T-helper 2 cell treated with Interferon-gamma antibody and Interleukin-4, amounts not matched to agents 5 μg/mL and 100 μg/mL, for 36 hours (primary cell): Measurements from ENCODE around the gene RNF169.
A peak's percentile ranks its signal among the peaks of the same experiment; 100 is the strongest.

Experiments used
- DNase-seq: peaks from one replicate; pipeline ENCODE4 v3.0.0; 2021; ENCODE audit warnings: low spot score
- H3K27ac Mint-ChIP-seq: one replicate; pipeline ENCODE4 v1.8.0; 2021; ENCODE audit warnings: mild to moderate bottlenecking, mixed read lengths
- H3K27me3 Mint-ChIP-seq: one replicate; pipeline ENCODE4 v1.8.0; 2021; ENCODE audit warnings: low read depth, mixed read lengths
- H3K36me3 Mint-ChIP-seq: one replicate; pipeline ENCODE4 v1.8.0; 2021; ENCODE audit warnings: low read depth, mixed read lengths
- H3K4me1 Mint-ChIP-seq: one replicate; pipeline ENCODE4 v1.8.0; 2021; ENCODE audit warnings: low read depth, mixed read lengths
- H3K4me3 Mint-ChIP-seq: one replicate; pipeline ENCODE4 v1.8.0; 2022; ENCODE audit warnings: mild to moderate bottlenecking, moderate library complexity, mixed read lengths
- H3K9me3 Mint-ChIP-seq: one replicate; pipeline ENCODE4 v1.8.0; 2021; ENCODE audit warnings: mixed read lengths

The RNF169 gene, protein sequence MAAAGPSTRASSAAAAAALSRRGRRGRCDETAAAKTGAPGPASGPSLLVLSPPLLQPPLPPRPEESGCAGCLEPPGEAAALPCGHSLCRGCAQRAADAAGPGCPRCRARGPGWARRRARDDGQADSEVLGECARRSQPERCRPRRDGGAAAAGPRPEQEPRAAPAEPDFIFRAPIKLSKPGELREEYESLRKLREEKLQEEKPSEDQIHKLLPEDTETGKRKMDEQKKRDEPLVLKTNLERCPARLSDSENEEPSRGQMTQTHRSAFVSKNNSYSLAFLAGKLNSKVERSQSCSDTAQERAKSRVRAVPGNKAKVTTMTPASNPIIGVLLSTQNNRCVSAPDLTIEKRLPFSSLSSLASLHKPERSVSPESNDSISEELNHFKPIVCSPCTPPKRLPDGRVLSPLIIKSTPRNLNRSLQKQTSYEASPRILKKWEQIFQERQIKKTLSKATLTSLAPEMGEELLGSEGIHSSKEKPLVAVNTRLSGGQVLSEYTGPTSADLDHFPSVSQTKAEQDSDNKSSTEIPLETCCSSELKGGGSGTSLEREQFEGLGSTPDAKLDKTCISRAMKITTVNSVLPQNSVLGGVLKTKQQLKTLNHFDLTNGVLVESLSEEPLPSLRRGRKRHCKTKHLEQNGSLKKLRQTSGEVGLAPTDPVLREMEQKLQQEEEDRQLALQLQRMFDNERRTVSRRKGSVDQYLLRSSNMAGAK

DNA sequence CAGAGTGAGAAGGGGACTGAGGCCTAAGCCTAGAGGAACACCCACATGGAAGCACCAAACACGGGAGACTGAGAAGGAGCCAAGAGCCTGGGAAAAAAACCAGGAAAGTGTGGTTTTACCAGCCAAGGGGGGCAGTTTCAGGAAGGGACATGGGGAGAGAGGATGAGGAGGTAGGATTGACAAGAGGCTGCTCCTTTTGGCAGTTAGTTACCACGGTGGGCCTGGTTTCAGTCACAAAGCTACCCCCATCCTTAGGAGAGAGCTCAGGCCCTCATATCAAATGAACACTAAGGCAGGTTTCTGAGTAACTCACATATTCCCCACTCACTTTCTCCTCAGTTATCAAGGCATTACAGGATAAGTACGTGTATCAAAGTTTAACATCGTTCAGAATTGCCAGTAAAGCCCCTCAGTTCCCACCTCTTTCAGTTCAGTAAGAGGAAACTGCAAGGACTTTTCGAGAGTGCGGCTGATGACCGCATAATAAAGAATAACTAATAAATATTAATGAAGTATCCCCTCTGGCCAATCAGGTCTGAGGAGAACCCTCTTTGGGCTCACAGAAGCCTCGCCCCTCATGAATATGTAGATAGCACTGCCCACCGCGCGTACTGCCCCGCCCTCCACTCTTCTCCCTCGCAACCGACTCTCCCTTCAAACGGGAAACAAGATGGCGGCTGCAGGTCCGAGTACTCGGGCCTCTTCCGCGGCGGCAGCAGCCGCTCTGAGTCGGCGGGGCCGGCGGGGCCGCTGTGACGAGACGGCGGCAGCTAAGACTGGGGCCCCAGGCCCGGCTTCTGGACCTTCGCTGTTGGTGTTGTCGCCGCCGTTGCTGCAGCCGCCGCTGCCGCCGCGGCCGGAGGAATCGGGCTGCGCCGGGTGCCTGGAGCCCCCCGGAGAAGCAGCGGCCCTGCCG is at the start of gene RNF169:
RNF169 (plus strand) TSS at position 639 of the 916 bp plus-strand sequence; CDS start at position 671, 32 bp downstream.
- H3K27ac Mint-ChIP-seq, result peak within 1 kb of the TSS; percentile 87
- H3K9me3 Mint-ChIP-seq, result no peaks in the 10 kb centered on the region
- peak within 1 kb of the TSS; percentile 96 for H3K4me3 Mint-ChIP-seq

DNA sequence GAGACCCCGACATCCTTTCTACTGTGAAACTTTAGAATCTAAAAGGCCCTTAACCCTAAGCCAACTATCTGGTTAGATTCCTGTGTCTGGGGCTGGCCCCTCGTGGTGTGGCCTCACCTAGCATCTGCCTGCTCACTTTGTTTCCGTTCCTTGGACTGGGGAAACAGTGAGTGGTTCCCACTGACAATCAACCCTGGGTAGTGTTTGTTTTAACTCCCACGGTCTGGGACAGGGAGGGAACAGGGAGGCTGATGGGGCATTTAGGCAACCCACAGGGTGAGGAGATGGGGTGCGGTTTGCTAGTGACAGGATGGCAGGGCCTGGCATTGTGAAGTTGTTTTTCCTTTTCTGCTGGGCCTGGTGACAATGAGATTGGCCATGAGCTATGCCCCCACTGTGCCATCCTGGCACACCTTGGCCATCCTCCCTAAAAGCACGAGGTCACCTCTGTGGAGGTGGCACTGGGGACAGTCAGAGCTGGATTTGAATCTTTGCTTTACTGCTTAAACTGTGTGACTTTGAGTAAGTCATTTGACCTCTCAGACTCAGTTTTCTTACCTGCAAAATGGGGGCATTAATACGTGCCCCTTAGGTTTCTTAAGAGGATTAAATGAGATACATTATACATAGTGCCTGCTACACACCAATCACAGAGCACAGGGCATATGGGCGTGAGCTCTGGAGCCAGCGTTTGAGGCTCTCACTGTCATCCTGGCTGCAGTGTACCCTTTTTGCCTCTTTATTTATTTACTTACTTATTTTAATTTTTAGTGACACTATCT is 48.8 kb upstream of the RNF169 start:
- Mint-ChIP-seq H3K4me3 (no peak overlapping the region), H3K9me3 (no peaks in the 10 kb centered on the region), H3K4me1 (no peaks in the 10 kb centered on the region), H3K27me3 (no peaks in the 10 kb centered on the region), H3K27ac (no peak overlapping the region), H3K36me3 (no peaks in the 10 kb centered on the region)
- DNase-seq, result no peak

More for the DNA sequence above, at the start of gene RNF169:
- peaks cover 3% of the 10 kb centered on the region for H3K27me3 Mint-ChIP-seq
- peaks cover 14% of the 10 kb centered on the region for H3K36me3 Mint-ChIP-seq
- DNase-seq, result peak; percentile 88
- H3K4me1 Mint-ChIP-seq, result peaks cover 29% of the 10 kb centered on the region

DNA sequence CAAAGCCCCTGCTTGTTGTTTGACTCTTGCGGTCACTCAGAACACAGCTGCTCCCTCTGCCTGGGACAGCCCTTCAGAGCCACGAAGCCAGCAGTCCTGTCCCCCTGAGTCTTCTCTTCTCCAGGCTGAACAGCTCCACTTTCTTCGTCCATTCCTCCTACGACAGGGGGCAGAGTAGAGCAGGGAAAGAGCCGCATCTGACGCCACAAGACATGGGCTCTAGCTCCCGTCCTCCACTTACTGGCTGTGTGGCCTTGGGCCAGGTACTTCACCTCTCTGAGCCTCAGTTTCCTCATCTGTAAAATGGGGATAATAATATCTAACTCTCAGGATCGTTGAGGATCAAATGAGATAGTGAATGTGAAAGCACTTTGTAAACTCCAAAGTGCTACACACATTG is 47.3 kb upstream of the RNF169 start:
- no peaks in the 10 kb centered on the region for H3K9me3 Mint-ChIP-seq
- H3K27ac Mint-ChIP-seq, result no peak overlapping the region
- H3K4me3 Mint-ChIP-seq, result no peak overlapping the region
- H3K4me1 Mint-ChIP-seq, result no peaks in the 10 kb centered on the region
- no peaks in the 10 kb centered on the region for H3K27me3 Mint-ChIP-seq
- H3K36me3 Mint-ChIP-seq, result no peaks in the 10 kb centered on the region
- DNase-seq, result no peak

DNA sequence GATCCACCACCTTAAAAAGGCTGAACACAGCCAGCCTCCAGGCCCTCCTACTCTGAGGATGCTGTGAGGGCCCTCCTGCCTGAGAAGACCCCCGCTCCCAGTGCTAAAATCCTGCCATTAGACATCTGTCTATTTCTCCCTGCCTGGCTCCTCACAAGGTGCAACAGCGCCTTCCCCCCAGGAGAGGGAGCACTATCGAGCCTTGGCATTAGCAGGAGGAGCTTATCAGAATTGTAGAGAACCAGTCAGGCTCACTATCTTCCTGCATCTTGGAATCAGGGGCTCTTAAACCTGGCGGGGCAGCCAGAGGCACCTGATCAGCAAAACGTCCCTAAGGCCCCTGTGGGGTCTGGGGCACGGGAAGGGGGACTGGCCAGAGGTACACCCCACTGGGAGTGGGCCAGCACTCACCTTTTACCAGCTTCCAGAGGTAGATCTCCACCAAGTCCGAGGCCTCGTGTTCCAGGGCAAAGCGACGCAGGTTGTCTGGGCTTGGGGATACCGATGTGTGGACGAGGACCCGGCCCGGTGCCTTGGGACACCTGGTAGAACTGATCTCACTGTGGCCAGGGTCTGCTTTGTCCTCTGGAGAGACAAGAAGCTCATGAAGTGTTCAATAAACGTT is 46.2 kb upstream of the RNF169 start:
- Mint-ChIP-seq H3K4me1 (no peaks in the 10 kb centered on the region), H3K36me3 (no peaks in the 10 kb centered on the region), H3K4me3 (no peak overlapping the region), H3K9me3 (no peaks in the 10 kb centered on the region), H3K27me3 (no peaks in the 10 kb centered on the region), H3K27ac (no peak overlapping the region)
- DNase-seq, result peak; percentile 30

DNA sequence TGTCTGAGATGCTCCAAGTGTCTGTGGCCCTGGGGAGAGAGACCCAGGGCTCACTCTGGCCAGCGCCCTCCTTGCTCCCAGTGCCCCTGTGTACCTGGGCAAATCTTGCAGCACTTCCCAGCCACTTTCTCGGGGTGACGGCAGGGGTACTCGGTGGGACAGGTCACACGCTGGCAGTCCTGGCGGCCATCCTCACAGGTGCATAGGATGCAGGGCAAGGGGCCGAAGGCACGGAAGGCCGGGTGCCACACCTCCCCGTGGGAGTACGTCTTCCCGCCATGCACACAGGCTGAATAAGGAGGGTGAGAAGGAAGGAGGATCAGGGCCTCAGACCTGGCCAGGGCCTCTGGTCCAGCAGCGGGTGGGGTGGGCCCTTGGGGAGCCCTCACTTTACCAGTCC is 45.4 kb upstream of the RNF169 start:
- H3K27me3 Mint-ChIP-seq, result no peaks in the 10 kb centered on the region
- DNase-seq, result no peak
- no peaks in the 10 kb centered on the region for H3K36me3 Mint-ChIP-seq
- no peaks in the 10 kb centered on the region for H3K4me1 Mint-ChIP-seq
- H3K27ac Mint-ChIP-seq, result no peak overlapping the region
- H3K9me3 Mint-ChIP-seq, result no peaks in the 10 kb centered on the region
- H3K4me3 Mint-ChIP-seq, result no peak overlapping the region

DNA sequence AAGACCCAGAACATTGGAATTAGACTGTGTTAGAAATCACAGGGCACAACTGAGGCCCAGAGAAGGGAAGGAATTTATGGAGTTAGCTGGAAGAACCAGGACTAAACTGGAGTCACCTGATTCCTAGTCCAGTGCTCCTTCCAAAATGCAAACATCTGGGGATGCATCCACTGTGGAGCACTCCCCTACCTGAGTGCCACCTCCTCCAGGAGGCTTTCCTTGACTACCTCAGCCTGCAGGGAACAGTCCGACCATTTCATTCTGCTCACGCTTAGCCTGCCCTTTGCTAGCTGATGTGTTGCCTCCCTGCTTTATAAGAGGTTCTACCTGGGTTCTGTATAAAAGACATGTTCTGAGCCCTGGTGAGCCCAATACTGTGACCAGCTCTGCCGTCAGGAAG is 41.5 kb upstream of the RNF169 start:
- Mint-ChIP-seq H3K4me3 (no peak overlapping the region), H3K27me3 (no peaks in the 10 kb centered on the region), H3K36me3 (no peaks in the 10 kb centered on the region), H3K9me3 (no peaks in the 10 kb centered on the region), H3K27ac (no peak overlapping the region), H3K4me1 (no peaks in the 10 kb centered on the region)
- no peak for DNase-seq

DNA sequence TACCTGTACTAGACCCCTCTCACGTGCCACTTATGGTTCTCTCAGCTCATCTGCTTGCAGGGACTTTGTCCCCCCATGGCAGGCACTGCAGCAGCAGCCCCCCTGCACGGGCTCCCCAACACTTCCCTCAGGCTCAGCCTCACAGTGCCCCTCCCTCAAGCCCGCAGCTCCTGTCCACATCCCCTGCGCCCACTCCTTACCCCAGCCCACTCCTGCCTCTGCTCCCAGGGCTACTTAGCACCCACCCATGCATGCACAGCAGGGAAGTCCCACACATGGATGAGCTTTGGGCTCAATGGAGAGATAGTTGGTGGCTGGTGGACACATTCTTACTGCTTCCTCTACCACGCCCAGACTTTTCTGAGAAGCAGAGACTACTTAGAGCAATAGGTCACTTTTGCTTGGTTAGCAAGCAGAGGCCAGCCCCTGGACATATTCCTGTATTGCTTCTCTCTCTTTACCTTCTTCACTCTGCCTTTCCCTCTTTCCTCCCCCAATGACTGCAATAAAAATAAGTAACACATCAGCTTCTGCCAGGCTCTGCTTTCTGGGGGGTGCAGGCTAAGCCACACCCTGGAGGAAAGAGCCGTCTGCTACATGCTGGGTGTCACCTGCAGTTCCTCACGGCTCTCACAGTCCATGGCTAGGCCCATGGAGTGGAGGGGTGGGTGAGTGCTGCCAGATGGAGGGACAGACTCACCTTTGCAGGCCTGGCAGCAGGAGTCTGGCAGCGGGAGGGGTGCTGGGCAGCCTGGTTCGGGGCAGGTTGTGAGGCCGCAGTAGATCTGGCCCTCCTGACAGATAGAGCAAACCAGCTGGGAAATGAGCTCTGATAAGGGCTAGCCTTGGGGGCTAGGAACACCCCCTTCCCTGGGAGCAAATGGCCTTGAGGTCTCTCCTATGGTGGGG is 40.8 kb upstream of the RNF169 start:
- Mint-ChIP-seq H3K4me3 (no peak overlapping the region), H3K27me3 (no peaks in the 10 kb centered on the region), H3K27ac (no peak overlapping the region), H3K4me1 (no peaks in the 10 kb centered on the region), H3K36me3 (no peaks in the 10 kb centered on the region), H3K9me3 (no peaks in the 10 kb centered on the region)
- DNase-seq, result no peak

DNA sequence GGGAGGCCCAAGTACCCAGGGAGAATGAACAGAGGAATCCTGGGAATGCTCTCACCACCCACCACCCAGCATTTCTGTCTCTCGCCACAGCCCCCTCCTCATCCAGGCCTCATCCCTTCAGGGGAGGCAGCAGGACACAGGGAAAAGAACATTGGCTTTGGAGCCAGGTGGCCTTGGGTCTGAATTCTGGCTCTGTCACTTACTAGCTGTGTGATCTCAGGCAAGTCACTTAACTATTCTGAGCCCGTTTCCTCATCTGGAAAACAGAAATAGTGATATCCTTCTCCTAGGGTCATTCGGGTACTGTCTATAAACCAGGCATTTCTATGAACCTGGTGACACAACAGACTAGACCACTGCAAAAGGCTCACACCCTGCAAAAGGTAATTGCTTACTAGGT is 39.5 kb upstream of the RNF169 start:
- no peak for DNase-seq
- no peak overlapping the region for H3K4me3 Mint-ChIP-seq
- no peaks in the 10 kb centered on the region for H3K9me3 Mint-ChIP-seq
- no peaks in the 10 kb centered on the region for H3K27me3 Mint-ChIP-seq
- H3K27ac Mint-ChIP-seq, result no peak overlapping the region
- H3K36me3 Mint-ChIP-seq, result no peaks in the 10 kb centered on the region
- no peaks in the 10 kb centered on the region for H3K4me1 Mint-ChIP-seq

DNA sequence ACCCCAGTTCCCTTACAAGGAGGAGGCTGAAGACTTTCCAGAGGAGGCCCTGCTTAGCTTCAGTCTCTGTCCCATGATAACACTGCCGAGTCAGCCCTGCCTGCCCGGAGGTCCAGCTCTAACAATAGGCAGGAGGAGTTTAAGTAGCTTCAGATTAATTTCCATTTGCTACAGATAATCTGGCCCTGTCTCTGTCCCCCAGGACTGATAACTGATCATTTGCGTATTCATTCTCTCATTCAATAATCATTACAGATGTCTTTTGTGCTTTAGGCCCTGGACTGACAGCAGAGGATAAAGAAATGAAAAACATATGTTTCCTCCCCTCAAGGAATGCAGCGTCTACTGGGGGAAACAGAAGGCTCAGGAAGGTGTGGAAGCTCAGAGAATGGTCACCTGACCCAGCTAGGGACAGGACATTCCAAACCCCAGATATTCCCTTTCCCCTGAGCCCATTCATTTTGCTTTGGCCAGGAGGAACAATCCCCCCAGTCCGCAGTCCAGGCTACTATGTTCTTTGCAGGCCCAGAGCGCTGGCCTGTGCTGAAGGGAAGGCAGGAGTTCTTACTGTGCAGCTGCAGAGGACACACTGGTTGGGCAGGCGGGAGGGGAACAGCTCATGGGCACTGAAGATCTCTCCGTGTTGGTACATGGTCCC is 38.2 kb upstream of the RNF169 start:
- H3K9me3 Mint-ChIP-seq, result no peaks in the 10 kb centered on the region
- no peaks in the 10 kb centered on the region for H3K27me3 Mint-ChIP-seq
- H3K4me3 Mint-ChIP-seq, result no peak overlapping the region
- H3K27ac Mint-ChIP-seq, result no peak overlapping the region
- no peaks in the 10 kb centered on the region for H3K36me3 Mint-ChIP-seq
- H3K4me1 Mint-ChIP-seq, result no peaks in the 10 kb centered on the region
- DNase-seq, result no peak

DNA sequence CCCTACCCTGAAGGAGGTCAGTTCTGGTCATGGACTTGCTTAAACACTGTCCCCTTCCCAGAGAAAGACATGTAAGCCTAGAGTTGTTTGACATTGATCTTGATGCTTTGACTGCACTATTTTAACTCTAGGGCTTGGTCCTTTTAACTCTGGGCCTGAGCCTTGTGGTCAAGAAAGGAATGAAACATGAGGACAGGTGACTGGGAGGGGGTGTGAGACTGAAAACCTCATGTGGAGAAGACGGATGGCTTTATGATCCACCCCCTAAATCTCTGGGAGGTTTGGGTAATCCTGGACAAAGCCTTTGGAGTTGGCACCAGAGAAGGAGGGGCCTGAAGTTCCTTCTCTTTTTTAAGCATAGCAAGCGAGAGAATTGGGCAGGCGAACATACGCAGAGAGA is 35.0 kb upstream of the RNF169 start:
- Mint-ChIP-seq H3K27ac (no peak overlapping the region), H3K4me1 (no peaks in the 10 kb centered on the region), H3K27me3 (no peaks in the 10 kb centered on the region), H3K36me3 (no peaks in the 10 kb centered on the region), H3K9me3 (no peaks in the 10 kb centered on the region), H3K4me3 (no peak overlapping the region)
- no peak for DNase-seq

DNA sequence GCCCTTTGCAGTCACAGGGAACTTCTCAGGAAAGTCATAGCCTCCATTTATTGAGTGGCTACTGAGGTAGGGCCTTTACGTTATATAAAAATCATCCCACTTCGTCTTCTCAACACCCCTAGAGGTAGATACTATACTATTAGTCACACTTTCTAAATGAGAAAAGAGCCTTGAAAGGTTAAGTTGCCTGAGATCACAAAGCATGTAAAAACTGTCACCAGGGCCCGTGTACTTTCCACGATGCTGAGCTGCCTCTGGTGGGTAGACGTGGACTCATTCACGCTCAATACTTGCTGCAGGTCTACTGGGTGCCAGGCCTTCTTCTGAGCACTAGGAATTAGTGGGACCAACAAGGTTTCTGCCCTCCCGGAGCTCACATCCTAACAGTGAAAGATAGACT is 33.7 kb upstream of the RNF169 start:
- Mint-ChIP-seq H3K36me3 (no peaks in the 10 kb centered on the region), H3K4me1 (no peaks in the 10 kb centered on the region), H3K27me3 (no peaks in the 10 kb centered on the region), H3K9me3 (no peaks in the 10 kb centered on the region), H3K4me3 (no peak overlapping the region), H3K27ac (no peak overlapping the region)
- DNase-seq, result no peak
